COR-L47 (cell line): Measurements from ENCODE around the gene NBL1.
"Not testable (repeated sequence)": the region's sequence is repeated elsewhere in the genome, so short reads cannot be mapped to it uniquely, and the experiment has no call there.

Source experiments
- DNase-seq: peaks from one replicate; lab custom pipeline; 2025; lab: John Stamatoyannopoulos, UW

NBL1 gene

GRCh38 chr1:19622204-19622603 is 21.9 kb upstream of the NBL1 start:
- DNase-seq: no peak

GRCh38 chr1:19623523-19623922 is 20.6 kb upstream of the NBL1 start:
- no peak for DNase-seq

- DNase-seq: no peak
Measured at GRCh38 chr1:19625291-19625937, 18.7 kb upstream of the NBL1 start.

- DNase-seq: no peak
Measured at GRCh38 chr1:19628879-19629278, 15.2 kb upstream of the NBL1 start.

GRCh38 chr1:19629357-19629756 is 14.8 kb upstream of the NBL1 start:
- DNase-seq: no peak

DNA sequence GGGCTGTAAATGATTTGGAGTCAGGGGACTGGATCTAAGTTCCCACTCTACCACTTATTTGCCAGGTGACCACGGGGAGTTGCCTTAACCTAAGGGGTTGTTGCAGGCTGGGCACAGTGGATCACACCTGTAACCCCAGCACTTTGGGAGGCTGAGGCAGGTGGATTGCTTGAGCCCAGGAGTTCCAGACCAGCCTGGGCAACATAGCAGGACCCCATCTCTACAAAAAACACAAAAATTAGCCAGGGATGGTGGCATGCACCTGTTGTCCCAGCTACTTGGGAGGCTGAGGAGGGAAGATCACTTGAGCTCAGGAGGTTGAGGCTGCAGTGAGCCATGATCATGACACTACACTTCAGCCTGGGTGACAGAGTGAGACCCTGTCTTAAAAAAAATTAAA is 13.9 kb upstream of the NBL1 start:
- DNase-seq: not testable (repeated sequence)

- no peak for DNase-seq
Measured at GRCh38 chr1:19630720-19631395, 13.3 kb upstream of the NBL1 start.

DNA sequence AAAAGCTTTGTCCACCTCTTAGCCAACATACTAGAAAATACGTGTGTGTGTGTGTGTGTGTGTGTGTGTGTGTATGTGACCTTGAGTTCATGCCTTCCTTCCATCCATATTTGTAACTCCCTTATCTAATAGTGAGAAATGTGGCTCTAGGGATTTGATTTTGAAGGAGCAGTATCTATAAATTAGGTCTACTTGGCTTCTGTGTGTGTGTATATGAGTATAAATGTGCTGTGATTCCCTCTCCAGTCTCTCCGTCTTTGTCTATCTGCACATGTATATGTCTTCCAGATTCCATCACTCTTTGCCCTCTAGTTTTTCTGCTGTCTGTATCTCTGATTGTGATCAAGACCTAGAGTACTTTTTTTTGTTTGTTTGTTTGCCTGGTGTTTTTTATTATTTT is 11.9 kb upstream of the NBL1 start:
- DNase-seq: no peak

- DNase-seq: no peak
Measured at GRCh38 chr1:19633106-19633505, 11.0 kb upstream of the NBL1 start.

DNA sequence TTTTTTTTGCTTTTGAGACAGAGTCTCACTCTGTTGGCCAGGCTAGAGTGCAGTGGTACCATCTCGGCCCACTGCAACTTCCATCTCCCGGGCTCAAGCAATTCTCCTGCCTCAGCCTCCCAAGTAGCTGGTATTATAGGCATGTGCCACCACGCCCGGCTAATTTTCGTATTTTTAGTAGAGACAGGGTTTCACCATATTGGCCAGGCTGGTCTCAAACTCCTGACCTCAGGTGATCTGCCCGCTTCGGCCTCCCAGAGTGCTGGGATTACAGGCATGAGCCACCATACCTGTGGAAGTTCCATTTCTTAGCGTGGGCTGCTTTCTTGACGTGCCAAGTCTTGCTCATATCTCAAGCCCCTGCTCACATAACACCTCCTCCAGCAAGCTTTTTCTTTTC is 9.0 kb upstream of the NBL1 start:
- not testable (repeated sequence) for DNase-seq

DNA sequence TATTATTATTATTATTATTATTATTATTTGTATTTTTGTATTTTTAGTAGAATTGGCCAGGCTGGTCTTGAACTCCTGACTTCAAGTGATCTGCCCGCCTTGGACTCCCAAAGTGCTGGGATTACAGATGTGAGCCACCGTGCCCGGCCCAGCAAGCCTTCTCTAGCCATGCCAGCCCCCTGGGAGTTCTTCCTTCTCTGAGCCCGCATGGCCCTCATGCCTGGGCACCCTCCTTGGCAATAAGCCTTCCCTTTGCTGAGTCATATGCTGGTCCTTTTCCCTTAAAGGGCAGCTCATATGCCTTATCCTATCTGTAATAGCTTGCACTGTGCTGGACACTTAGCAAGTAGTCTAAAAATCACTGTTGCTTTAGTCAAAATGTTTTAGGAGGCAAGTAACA is 8.5 kb upstream of the NBL1 start:
- no peak for DNase-seq

DNA sequence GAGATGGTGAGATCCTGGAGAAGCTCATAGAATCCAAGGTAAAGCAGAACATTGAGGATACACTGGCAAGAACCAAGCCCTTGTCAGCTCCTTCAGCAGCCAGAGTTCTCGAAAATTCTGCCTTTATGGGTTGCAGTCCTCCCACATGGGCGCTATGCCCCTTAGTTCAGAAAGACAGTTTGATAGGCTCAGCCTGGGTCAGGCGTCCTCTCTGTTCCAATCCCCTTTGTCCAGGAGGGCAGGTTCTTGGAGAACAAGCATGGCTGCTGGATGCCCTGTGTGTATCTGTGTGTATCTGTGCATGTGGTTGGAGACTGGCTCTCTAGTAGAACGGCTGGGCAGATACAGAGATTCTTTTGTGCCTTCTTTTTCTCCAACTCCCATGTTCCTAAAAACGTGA is 8.0 kb upstream of the NBL1 start:
- no peak for DNase-seq

- not testable (repeated sequence) for DNase-seq
Measured at GRCh38 chr1:19636749-19637148, 7.4 kb upstream of the NBL1 start.

- no peak for DNase-seq
Measured at GRCh38 chr1:19637606-19638005, 6.5 kb upstream of the NBL1 start.

DNA sequence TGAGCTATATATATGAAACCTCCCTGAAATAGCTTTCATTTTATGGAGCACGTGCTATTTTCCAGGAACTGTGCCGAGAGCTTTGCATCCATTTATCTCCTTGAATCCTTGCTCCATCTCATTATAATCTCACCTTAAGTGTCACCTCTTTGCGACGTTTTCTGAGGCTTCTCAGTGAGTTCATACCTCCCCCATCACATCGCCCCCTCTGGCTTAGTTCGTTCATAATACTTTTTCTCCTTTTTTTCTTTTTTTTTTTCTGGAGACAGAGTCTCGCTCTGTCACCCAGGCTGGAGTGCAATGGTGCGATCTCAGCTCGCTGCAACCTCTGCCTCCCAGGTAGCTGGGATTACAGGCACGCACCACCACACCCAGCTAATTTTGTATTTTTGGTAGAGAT is 4.9 kb upstream of the NBL1 start:
- DNase-seq: not testable (repeated sequence)

DNA sequence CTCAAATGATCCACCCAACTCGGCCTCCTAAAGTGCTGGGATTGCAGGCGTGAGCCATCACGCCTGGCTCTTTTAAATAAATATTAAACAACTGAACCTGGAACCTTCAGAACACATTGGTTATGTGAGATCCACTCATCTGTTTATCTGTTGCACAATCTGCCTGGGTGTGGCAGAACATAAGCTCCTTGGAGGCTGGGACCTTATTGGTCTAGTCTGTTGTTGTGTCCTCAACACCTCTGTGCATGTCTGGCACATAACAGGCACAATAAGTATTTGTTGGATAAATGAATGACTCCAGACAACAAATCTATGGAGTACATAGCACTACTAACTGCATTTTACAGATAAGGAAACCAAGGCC is 4.1 kb upstream of the NBL1 start:
- DNase-seq: no peak

- DNase-seq: peak; percentile 59
Measured at GRCh38 chr1:19640363-19641316, 3.5 kb upstream of the NBL1 start.

DNA sequence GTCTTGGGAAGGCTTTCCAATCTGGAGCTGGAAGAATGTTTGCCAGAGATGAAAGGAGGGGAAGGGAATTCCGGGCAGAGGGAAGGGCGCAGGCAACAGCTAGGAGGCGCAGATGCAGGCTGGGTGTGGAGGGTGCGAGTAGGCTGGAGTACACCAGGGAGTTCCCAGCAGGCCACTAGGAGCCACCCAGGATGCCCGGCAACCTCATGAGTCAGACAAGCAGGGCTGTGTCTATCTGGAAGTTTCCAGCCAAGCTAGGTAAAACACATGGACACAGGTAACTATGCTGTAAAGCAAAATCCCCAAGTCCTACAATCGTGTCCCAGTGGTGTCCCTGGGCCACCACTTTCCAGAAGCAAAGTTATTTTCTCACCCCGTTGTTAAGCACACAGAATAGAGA is 990 bp upstream of the NBL1 start:
- DNase-seq: no peak

DNA sequence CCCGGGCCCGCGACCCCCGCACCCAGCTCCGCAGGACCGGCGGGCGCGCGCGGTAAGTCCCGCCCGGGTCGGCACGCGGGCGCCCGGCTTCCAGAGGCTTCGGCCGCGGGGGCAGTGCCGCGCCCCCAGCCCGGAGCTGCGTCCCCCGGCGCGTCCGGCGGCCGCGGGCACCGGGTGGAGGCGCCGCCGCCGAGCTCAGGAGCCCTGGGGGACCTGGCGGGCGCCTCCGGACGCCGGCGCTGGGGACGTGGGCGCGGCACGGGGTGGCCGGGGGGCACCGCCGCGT is 227 bp downstream of the NBL1 start:
- DNase-seq: no peak

DNA sequence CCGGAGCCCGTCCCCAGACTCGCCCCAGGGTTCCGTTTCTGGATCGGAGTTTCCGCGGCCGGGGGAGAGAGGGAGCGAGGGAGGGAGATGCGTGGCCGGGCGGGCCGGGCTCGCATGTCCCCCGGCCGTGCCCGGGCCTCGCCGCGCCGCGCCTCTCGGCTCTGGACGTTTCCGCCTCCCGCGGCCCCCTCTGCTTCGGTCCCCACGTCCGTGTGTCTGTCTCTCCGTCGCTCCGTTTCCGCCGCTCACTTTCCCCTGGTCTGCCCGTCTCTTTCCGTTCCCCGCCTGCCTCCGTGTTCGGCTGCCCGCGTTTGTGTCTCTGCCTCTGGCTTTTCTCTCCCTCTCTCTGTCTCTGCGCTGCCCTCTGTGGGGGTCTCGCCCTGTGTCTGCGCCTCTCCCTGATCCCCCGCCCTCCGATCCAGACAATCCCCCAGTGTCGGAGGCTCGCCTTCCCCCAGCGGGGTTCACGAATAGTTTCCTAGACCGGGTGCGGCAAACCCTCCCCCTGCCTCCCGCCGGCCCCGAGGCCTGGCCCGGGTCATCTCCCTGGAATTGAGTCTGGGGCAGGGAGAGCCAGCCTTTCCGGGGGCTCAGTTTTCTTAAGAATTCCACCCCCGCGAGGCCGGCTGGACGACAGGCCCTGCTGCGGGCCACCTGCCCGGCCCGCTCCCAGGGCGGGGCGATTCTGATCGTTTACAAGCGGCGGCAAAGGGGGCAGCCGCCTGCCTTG is 735 bp downstream of the NBL1 start:
- no peak for DNase-seq

GRCh38 chr1:19645411-19646251 is 1.5 kb downstream of the NBL1 start:
- DNase-seq: no peak
